Myocyte (in vitro differentiated cells): ENCODE measurements around the gene FUT3. TPM values are rescaled to one million over a fixed set of nuclear protein-coding genes. Genes with fewer than 3 reads are reported as not detected.

Source experiments
- DNase-seq: peaks from one replicate; pipeline ENCODE4 v3.0.0-alpha.2; 2012; ENCODE audit warnings: low read depth
- total RNA-seq: library from RNA; depleted of rRNA; stranded (reverse); fragments of >200 nt; gene quantifications from 2 replicates; pipeline ENCODE4 v1.2.3, GENCODE V29; 2014

The FUT3 gene
- total RNA-seq, 1 donor from 2014 or later: not detected

- peak; percentile 76 for DNase-seq
Observed at GRCh38 chr19:5803752-5804515, 47.3 kb downstream of the FUT3 start.

GRCh38 chr19:5803441-5803751 is 47.9 kb downstream of the FUT3 start:
- DNase-seq: no peak

- DNase-seq: no peak
Observed at GRCh38 chr19:5801796-5802619, 49.2 kb downstream of the FUT3 start.

GRCh38 chr19:5800361-5801270 is 50.6 kb downstream of the FUT3 start:
- DNase-seq: no peak

- peak; percentile 79 for DNase-seq
Observed at GRCh38 chr19:5799247-5800241, 51.7 kb downstream of the FUT3 start.

- DNase-seq: no peak
Observed at GRCh38 chr19:5798244-5798643, 53.0 kb downstream of the FUT3 start.

- no peak for DNase-seq
Observed at GRCh38 chr19:5795382-5795919, 55.8 kb downstream of the FUT3 start.

- DNase-seq: no peak
Observed at GRCh38 chr19:5793188-5793587, 58.1 kb downstream of the FUT3 start.

Other genes starting within 250 kb of the FUT3 start
- 30.8 and 35.1 TPM in 2 replicates for gene SAFB2, start 228.7 kb downstream of the FUT3 start, total RNA-seq
- gene SAFB, start 228.4 kb downstream of the FUT3 start, total RNA-seq: 41.7 and 42.1 TPM in 2 replicates
- 90.2 and 123 TPM in 2 replicates for gene MICOS13, start 170.9 kb downstream of the FUT3 start, total RNA-seq
- gene HSD11B1L, start 170.4 kb downstream of the FUT3 start, total RNA-seq: 39.9 and 48.1 TPM in 2 replicates
- 605 and 876 TPM in 2 replicates for gene RPL36, start 161.2 kb downstream of the FUT3 start, total RNA-seq
- 70.9 and 100 TPM in 2 replicates for gene LONP1, start 131.3 kb downstream of the FUT3 start, total RNA-seq
- not detected in 2 replicates for gene CATSPERD, start 130.8 kb downstream of the FUT3 start, total RNA-seq
- 0.53 and 1.1 TPM in 2 replicates for gene PRR22, start 66.7 kb downstream of the FUT3 start, total RNA-seq
- 21.6 and 25.4 TPM in 2 replicates for gene DUS3L, start 60.3 kb downstream of the FUT3 start, total RNA-seq
- not detected in 2 replicates for gene NRTN, start 46.4 kb downstream of the FUT3 start, total RNA-seq
- gene FUT6, start 11.7 kb downstream of the FUT3 start, total RNA-seq: not detected in 2 replicates
- gene FUT5, start 19.1 kb upstream of the FUT3 start, total RNA-seq: not detected in 2 replicates
- gene NDUFA11, start 52.3 kb upstream of the FUT3 start, total RNA-seq: 133 and 149 TPM in 2 replicates
- gene VMAC, start 53.4 kb upstream of the FUT3 start, total RNA-seq: 3.1 and 5.6 TPM in 2 replicates
- 2.8 and 4.1 TPM in 2 replicates for gene CAPS, start 62.8 kb upstream of the FUT3 start, total RNA-seq
- 50.3 and 64.0 TPM in 2 replicates for gene RANBP3, start 126.7 kb upstream of the FUT3 start, total RNA-seq